Activated CD8-positive, alpha-beta memory T cell treated with anti-CD3 and anti-CD28 coated beads for 36 hours (primary cell): ENCODE measurements around the gene ATG4D. TPM values are rescaled to one million over a fixed set of nuclear protein-coding genes. Genes with fewer than 3 reads are reported as not detected.

Experiments
- CTCF ChIA-PET: fragments of 350-600 bp; sonication (Branson Sonifier 250); formaldehyde crosslinking; loops from one replicate; lab custom pipeline; 2021; ENCODE audit warnings: antibody characterized with exemption; lab: Charles Lee
- POLR2A ChIA-PET: fragments of 350-600 bp; sonication (Branson Sonifier 250); formaldehyde crosslinking; loops from one replicate; lab custom pipeline; 2021; ENCODE audit warnings: antibody characterized with exemption; lab: Charles Lee
- total RNA-seq, 2 experiments: library from RNA; stranded (reverse); gene quantifications; one replicate each; pipeline ENCODE4 v1.2.3, GENCODE V29; 2021

ATG4D gene
- total RNA-seq, 2 experiments from 2014 or later, result 34.5 to 36.8 TPM

DNA sequence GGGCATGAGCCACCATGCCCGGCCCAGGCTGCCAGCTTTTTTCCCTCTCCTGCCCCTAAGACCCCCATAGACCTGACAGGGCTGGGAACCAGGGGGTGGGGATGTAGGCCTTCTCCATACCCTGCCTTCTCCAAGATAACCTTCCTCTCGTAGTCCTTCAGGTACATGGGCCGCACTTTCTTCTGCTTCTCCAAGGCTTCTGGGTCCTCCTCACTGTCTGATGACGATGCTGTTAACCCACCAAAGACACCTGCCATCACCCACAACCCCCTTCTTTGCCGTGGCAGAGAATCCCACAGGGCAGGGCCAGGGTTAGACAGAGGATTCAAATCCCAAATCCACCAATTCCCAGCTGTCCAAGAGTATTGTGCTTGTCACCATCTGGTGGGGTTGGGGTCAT is 18.9 kb downstream of the ATG4D start:
- POLR2A ChIA-PET, result no interaction called here
- CTCF ChIA-PET, result interaction anchor here (1.9 kb wide), 1 partner anchor 21 kb away, joined by 9 read pairs; no protein-coding TSS in a partner anchor

DNA sequence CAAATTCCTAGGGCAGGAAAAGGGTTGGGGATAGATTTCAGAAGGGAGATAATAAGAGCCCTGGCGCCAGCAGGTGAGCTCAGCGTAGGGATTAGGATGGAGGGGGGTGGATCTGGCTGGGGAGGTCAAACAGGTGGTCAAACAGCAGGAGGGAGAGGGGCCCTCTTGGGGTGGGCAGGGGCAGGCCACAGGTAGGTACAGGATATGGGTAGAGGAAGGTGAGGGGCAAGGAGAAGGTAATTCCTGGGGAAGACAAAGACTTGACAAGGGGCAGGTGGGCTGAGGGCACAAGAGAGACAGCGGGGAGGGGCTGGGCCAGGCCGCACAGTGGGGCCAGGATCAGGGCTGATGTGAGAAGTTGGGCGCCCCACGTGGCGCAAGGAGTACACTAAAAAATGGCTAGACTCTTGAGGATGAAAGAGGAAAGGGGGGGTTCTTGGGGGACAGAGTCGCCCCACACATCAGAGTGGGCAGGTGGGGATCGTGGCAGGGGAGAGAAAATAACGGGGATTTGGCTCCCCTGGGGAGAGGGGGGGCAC is 21.4 kb downstream of the ATG4D start:
- CTCF ChIA-PET, result interaction anchor here (0.6 to 3.9 kb wide), 2 partner anchors 12 to 147 kb away, joined by 5 to 26 read pairs; no protein-coding TSS in a partner anchor
- POLR2A ChIA-PET, result interaction anchor here (0.6 to 2.1 kb wide), 2 partner anchors 12 to 107 kb away, joined by 3 to 6 read pairs; no protein-coding TSS in a partner anchor

DNA sequence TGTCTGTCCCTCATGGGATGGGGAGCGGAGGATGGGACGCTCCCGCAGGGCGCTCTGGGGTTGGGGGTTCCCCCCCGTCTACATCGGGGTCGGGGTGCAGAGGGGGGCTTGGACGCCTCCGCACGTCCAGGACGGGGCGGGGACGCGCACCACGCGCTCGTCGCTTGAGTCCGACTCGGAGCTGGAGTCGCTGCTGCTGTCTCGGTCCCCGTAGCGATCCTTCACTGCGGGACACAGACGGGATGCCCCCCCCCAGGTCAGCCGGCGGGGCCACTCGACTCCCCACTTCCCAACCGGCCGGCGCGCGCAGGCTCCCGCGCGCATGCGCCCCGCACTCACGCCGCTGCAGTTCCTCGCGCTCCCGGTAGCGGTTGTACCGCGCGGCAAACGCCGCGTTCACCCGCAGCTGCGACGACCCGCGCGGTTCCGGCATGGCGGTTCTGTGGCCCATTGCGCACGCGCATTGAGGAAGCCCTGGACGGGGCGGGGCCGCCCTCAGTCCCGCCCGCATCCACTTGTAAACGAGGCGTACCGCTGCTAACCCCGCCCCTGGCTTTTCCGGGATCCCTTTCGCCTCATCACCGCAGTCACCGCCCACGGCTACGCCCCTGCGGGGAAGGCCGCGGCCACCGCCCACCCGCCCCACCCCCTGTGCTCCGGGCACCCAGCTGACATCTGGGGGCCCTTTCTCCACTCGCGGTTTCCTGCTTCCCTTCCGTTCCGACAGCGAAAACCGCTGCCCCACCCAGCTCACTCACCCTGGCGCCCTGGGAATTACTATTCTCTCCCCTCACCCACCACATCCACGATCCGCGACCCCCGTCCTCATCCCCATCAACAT is 22.1 kb downstream of the ATG4D start, which contains the start of gene KRI1:
TSS of gene KRI1 (minus strand) at position 444 of the 841 bp plus-strand sequence. CDS start at position 433, 11 bp downstream.
- ChIA-PET CTCF (interaction anchor here (0.6 to 3.9 kb wide), 10 partner anchors 10 to 380 kb away, joined by 3 to 26 read pairs (median 5); no protein-coding TSS in a partner anchor), POLR2A (interaction anchor here (0.6 to 2.1 kb wide), 4 partner anchors 10 to 140 kb away, joined by 3 to 6 read pairs (median 4); no protein-coding TSS in a partner anchor)

DNA sequence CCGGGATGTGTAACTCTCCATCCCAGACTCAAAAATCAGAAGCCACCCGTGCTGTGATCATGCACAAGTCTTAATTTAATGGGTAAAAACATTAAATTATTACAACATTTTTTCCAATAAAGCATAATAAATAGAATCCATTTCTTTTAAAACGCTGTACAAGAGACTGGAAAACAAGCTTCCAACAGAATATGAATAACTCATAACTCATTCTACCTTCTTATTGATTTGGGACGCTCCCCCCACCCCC is 22.6 kb downstream of the ATG4D start:
- ChIA-PET CTCF (interaction anchor here (0.9 to 3.9 kb wide), 8 partner anchors 10 to 162 kb away, joined by 3 to 26 read pairs (median 5); no protein-coding TSS in a partner anchor), POLR2A (interaction anchor here (0.7 to 2.1 kb wide), 3 partner anchors 11 to 140 kb away, joined by 3 to 6 read pairs (median 5); no protein-coding TSS in a partner anchor)

DNA sequence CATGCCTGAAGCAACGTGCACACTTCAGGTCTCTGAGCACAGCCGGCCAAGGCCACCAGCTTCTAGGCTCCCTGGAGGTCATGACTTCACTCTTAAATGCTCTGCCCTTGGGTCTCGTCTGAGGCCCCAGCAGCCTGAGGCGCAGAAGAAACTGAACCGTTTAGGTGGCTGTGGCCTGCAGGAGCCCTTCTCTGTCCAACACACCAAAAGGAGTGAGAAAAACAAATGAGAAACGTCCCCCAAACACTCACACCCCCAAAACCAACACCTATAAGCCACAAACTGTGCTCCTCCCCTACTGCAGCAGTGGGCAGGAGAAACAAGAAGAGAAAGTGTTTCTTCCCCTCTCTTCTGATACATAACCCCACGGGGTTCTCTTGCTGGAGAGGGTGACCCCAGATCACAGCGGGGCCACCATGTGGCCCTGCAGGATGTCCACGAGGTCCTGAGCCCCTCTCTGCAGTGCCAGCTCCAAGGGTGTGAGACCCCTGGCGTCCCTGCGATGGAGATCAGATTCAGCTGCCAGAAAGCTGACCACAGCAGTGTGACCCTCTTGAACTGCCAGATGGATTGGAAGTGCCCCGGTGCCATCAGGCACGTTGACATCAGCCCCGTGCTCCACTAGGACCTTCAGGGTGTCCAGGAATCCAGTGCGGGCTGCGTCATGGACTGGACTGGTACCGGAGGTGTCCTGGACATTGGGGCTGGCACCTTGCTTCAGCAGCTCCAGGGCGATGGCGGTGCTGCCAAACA is 23.1 kb downstream of the ATG4D start:
- CTCF ChIA-PET, result interaction anchor here (0.6 to 3.9 kb wide), 13 partner anchors 11 to 163 kb away, joined by 3 to 26 read pairs (median 5); partner anchors contain the start of genes CDC37 and DNM2
- POLR2A ChIA-PET, result interaction anchor here (0.7 to 2.1 kb wide), 6 partner anchors 11 to 141 kb away, joined by 3 to 6 read pairs (median 4); partner anchors contain the start of gene KEAP1

DNA sequence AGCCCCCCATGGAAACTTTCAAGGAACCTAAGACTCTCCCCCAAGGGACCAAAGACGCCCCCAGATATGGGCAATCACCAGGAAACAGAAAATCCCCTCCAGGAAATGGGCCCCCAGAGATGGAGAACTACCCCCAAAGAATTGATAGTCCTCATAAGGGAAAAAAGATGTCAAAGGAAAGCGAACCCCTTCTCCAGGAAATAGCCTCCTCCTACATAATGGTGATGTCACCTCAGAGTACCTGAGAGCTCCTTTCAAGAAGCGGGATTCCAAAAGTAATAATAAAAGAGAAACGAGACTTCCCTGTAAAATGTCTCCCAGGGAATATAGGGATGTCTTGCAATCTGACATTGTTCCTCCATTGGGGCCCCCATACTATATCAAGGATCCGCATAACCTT is 24.0 kb downstream of the ATG4D start:
- POLR2A ChIA-PET, result interaction anchor here (0.6 to 1.6 kb wide), 4 partner anchors 13 to 357 kb away, joined by 3 to 6 read pairs (median 4); partner anchors contain the start of gene KEAP1
- CTCF ChIA-PET, result interaction anchor here (0.6 to 2.5 kb wide), 10 partner anchors 14 to 164 kb away, joined by 3 to 11 read pairs (median 4); partner anchors contain the start of genes CDC37 and DNM2

- CTCF ChIA-PET, result interaction anchor here (0.6 to 2.5 kb wide), 9 partner anchors 15 to 165 kb away, joined by 3 to 11 read pairs (median 4); partner anchors contain the start of gene CDC37
- POLR2A ChIA-PET, result interaction anchor here (0.6 to 1.6 kb wide), 5 partner anchors 13 to 357 kb away, joined by 3 to 11 read pairs (median 5); partner anchors contain the start of gene KEAP1
Observed at GRCh38 chr19:10568062-10568825, 24.5 kb downstream of the ATG4D start.

- ChIA-PET CTCF (interaction anchor here (1.0 to 3.4 kb wide), 7 partner anchors 12 to 84 kb away, joined by 3 to 11 read pairs (median 3); partner anchors contain the start of gene ATG4D), POLR2A (interaction anchor here (0.6 kb wide), 2 partner anchors 122 to 134 kb away, joined by 3 to 11 read pairs; no protein-coding TSS in a partner anchor)
Observed at GRCh38 chr19:10568826-10569651, 25.3 kb downstream of the ATG4D start, which contains the start of gene CDKN2D. CDKN2D (minus strand) TSS chr19:10568979; CDS start chr19:10568653, 326 bp downstream.

DNA sequence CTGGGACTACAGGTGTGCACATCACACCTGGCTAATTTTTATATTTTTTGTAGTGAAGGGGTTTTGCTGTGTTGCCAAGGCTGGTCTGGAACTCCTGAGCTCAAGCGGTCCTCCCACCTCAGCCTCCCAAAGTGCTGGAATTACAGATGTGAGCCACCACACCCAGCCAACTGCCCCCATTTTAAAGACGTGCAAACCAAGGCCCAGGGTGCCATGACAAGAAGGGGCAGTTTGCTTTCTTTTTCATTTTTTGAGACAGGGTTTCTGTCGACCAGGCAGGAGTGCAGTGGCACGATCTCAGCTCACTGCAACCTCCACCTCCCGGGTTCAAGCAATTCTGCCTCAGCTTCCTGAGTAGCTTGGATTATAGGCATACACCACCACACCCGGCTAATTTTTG is 30.1 kb downstream of the ATG4D start:
- CTCF ChIA-PET, result interaction anchor here (0.6 to 1.7 kb wide), 4 partner anchors 27 to 763 kb away, joined by 3 to 8 read pairs (median 3); no protein-coding TSS in a partner anchor
- POLR2A ChIA-PET, result interaction anchor here (0.6 kb wide), 1 partner anchor 76 kb away, joined by 6 read pairs; no protein-coding TSS in a partner anchor

- CTCF ChIA-PET, result no interaction called here
- POLR2A ChIA-PET, result interaction anchor here (0.6 kb wide), 1 partner anchor 76 kb away, joined by 6 read pairs; no protein-coding TSS in a partner anchor
Observed at GRCh38 chr19:10574462-10574861, 30.8 kb downstream of the ATG4D start.

DNA sequence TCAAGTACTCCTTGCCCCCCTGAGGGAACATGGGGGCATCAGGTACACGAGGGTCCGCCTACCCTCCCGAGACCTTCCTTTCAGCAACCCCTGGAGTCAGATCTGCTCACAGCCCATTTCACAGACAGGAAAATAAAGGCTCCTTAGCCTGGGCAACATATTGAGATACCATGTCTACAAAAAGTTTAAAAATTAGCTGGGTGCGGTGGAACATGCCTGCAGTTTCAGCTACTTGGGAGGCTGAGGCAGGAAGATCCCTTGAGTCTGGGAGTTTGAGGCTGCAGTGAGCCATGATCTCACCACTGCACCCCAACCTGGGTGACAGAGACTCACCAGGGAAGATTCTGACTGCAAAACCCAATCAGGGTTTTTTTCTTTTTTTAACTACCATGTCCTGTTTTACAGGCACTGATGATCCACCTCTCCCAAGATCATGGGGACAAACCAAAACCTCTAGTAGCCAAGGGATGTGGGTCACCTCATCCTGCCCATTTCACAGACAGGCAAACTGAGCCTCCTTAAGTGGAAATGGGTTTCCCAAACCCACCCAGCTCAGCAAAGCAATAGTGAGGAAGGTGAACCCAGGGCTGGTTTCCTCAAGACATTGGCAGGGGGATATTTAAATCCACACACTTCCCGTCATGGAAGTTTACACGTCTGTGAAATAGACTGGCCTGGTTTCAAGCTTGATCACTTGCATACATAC is 31.5 kb downstream of the ATG4D start:
- ChIA-PET CTCF (interaction anchor here (1.1 to 1.5 kb wide), 2 partner anchors 33 to 70 kb away, joined by 4 to 7 read pairs; no protein-coding TSS in a partner anchor), POLR2A (no interaction called here)

GRCh38 chr19:10577951-10578350 is 34.2 kb downstream of the ATG4D start:
- ChIA-PET POLR2A (no interaction called here), CTCF (interaction anchor here (0.5 to 9.7 kb wide), 3 partner anchors 68 to 110 kb away, joined by 3 to 179 read pairs (median 4); no protein-coding TSS in a partner anchor)

GRCh38 chr19:10580979-10581631 is 37.4 kb downstream of the ATG4D start:
- ChIA-PET CTCF (interaction anchor here (0.5 to 9.7 kb wide), 41 partner anchors 8 to 1339 kb away, joined by 3 to 179 read pairs (median 3); partner anchors contain the start of gene QTRT1), POLR2A (interaction anchor here (0.6 to 1.5 kb wide), 5 partner anchors 21 to 119 kb away, joined by 3 to 6 read pairs (median 3); no protein-coding TSS in a partner anchor)

DNA sequence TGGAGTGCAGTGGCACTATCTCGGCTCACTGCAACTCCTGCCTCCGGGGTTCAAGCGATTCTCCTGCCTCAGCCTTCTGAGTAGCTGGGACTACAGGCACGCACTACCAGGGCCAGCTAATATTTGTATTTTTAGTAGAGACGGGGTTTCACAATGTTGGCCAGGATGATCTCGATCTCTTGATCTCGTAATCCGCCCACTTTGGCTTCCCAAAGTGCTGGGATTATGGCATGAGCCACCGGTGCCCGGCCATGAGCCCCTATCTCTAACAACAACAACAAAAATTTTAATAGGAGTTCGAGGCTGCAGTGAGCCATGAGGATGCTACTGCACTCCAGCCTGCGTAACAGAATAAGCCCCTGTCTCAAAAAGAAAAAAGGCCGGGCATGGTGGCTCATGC is 38.4 kb downstream of the ATG4D start:
- ChIA-PET POLR2A (interaction anchor here (0.7 kb wide), 1 partner anchor 21 kb away, joined by 3 read pairs; no protein-coding TSS in a partner anchor), CTCF (interaction anchor here (0.9 to 9.7 kb wide), 20 partner anchors 8 to 118 kb away, joined by 3 to 179 read pairs (median 4); partner anchors contain the start of gene QTRT1)
